ENCODE measurements around the gene CEP44.
A peak's percentile ranks its signal among the peaks of the same experiment; 100 is the strongest.
"Not testable (repeated sequence)": the region's sequence is repeated elsewhere in the genome, so short reads cannot be mapped to it uniquely, and the experiment has no call there.

The CEP44 gene

GRCh38 chr4:174320494-174321199, 36.9 kb downstream of the CEP44 start:
- DNase-seq = no peak

- no peak for DNase-seq
These were observed 40.5 kb downstream of the CEP44 start for GRCh38 chr4:174324236-174324635.

- DNase-seq = no peak
These were observed 41.0 kb downstream of the CEP44 start for GRCh38 chr4:174324725-174325124.

- DNase-seq = no peak
These were observed 49.2 kb downstream of the CEP44 start for GRCh38 chr4:174332741-174333493.

GRCh38 chr4:174334628-174335027, 50.9 kb downstream of the CEP44 start:
- no peak for DNase-seq

- DNase-seq = no peak
These were observed 57.0 kb downstream of the CEP44 start for GRCh38 chr4:174340714-174341113.

- DNase-seq = no peak
These were observed 65.4 kb downstream of the CEP44 start for GRCh38 chr4:174349156-174349555.

GRCh38 chr4:174352061-174352819, 68.5 kb downstream of the CEP44 start:
- DNase-seq = no peak

GRCh38 chr4:174357321-174357720, 73.6 kb downstream of the CEP44 start:
- DNase-seq = no peak

- no peak for DNase-seq
These were observed 74.7 kb downstream of the CEP44 start for GRCh38 chr4:174358410-174358809.

- DNase-seq = no peak
These were observed 75.1 kb downstream of the CEP44 start for GRCh38 chr4:174358829-174359228.

- no peak for DNase-seq
These were observed 78.6 kb downstream of the CEP44 start for GRCh38 chr4:174362340-174362739.

- DNase-seq = not testable (repeated sequence)
These were observed 80.1 kb downstream of the CEP44 start for GRCh38 chr4:174363782-174364181.

GRCh38 chr4:174365018-174365587, 81.4 kb downstream of the CEP44 start:
- peak in 1 of 56 donors; percentile 5 for DNase-seq

- DNase-seq = no peak
These were observed 86.3 kb downstream of the CEP44 start for GRCh38 chr4:174369985-174370384.

- DNase-seq = no peak
These were observed 90.1 kb downstream of the CEP44 start for GRCh38 chr4:174373821-174374220.

GRCh38 chr4:174375422-174375821, 91.7 kb downstream of the CEP44 start:
- DNase-seq = no peak

- no peak for DNase-seq
These were observed 93.9 kb downstream of the CEP44 start for GRCh38 chr4:174377613-174378012.

GRCh38 chr4:174378951-174379350, 95.2 kb downstream of the CEP44 start:
- DNase-seq = no peak

- not testable (repeated sequence) for DNase-seq
These were observed 96.5 kb downstream of the CEP44 start for GRCh38 chr4:174380206-174380605.

GRCh38 chr4:174380699-174381439, 97.2 kb downstream of the CEP44 start:
- DNase-seq = no peak

Measured in amygdala (tissue), 56 donors.